COR-L47 (cell line): ENCODE data around the gene GGCT.

Source experiments
- DNase-seq: peaks from one replicate; lab custom pipeline; 2025; lab: John Stamatoyannopoulos, UW

GGCT gene

DNA sequence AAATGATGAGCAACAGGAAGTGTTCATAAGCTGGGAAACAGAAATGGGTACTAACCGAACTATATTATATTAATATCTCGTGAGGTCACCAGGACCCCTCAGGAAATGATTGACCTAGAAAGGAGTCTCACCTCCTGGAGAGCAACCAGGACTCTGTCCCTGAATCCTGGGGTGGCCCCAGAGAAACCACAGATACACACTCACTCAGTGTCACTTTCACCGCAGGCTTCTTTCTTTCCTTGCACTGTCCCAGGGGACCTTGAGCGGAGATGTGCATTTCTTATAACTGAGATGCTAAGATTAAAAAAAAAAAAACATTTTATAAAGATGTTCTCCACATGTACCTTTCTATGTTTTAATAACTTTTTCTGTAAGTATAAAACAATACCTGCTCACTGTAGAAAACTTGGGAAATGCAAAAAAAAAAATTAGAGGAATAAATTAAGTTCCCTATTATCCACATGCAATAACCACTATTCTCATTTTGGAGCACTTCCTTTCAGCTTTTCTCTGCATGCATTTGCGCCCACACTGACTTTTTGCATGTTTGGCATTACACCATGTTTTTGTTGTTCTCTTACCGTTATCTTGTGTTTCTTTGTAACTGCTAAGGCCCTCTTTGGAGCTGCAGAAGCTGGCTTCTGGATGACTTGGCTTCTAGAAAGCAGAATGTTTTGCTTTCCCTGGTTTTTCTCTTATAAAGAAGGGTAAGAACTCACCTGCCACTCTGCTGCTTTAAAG is 41.1 kb downstream of the GGCT start:
- DNase-seq: no peak

DNA sequence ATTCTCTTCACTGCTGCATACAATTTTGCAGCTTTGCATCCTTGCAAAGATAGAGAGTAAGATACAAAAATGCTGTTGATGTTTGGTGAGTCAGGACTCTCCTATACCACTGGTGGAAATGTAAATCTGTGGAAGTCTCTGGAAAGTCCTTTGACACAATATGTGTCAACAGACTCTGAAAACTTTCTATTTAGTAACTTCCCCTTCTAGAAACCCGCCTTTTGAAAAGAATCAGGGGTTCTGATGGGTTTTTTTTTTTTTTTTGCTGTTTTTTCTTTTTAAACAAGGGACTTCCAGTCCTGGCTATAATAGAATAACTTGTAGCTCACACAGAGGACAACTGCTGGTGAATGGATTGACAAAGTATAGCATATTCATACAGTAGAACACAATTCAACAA is 42.5 kb downstream of the GGCT start:
- DNase-seq: no peak

DNA sequence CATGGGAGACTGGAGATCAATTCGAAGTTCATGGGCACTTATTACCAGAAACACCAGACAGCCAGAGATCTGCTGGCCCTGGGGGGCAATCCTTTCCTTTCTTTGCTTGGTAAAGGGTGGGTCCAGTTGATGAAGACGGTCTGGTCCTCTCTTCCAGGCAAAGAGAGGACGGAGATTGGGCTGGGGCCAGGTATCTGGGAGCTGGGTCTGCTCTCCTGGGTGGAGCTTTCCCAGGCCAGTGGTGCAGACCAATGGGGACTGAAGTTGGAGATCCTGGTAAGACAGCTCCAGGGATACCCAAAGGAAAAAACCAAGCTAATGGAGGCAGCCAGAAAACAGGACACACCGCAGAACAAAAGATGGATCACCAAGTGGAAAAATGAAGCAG is 44.4 kb downstream of the GGCT start:
- DNase-seq: no peak

DNA sequence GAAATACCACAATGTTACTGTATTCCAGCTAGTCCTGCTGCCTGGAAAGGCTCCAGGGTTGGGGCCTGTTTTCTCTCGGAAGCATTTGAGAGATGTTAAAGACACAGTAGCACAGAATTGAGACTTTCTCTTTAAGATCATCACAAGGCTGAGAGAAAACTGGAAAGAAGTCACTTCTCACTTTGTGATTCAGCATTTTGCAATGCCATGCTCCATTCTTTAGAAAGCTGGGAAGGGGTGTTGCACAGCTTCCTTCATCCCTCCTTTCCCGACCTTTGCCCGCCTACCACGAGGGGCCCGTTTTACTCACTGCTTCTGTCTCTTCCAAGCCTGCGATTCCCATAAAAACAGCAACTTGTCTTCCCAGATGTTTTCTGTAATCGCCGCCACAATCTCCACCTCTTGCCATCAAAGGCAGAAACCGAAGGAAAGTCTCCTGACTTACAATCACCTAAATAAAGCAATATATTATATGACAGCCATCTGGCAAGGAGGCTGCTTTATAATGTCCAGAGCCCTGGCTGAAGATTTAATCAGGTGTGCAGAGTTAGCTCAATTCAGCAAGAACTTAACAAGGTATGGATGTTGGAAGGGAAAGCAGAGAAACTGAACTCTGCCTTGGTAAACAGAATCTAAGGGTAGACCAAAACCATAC is 44.9 kb downstream of the GGCT start:
- DNase-seq: no peak

DNA sequence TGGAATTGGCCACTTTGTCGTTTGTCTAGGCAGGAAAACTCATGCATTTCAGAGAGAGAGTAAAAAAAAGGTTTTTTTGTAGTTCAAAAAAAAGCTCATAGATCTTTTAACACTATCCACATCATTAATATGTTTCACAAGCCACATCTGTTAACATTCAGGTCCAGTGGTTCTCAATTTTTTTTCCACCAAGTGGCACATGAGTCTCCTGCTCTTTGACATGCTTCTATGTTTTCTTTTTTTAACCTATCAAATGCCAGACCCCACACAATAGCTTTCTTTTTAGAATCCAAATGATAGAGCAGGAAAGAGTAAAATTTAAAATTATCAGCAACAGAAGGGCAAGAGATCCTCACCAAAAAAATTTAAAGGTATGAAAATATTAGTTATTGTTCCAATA is 46.3 kb downstream of the GGCT start:
- DNase-seq: no peak

DNA sequence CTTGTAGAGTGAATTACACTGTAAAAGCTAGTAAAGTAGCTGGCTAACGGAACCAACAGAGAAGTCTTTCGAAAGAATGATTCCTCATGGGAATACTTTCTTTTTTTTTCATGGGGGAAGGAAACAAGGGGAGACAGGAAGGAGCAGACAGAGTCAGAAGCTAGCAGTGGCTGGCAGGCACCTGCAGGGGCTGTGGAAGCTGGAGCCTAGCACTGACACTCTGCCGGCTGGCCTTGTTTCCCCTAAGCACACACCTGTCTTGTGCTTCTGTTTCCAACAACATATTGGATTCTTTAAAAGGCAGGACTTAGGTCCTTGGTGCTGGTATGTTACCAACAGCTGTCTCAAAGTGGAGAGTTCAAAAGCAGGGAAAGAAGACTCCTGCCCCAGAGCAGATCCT is 50.7 kb downstream of the GGCT start:
- DNase-seq: no peak

DNA sequence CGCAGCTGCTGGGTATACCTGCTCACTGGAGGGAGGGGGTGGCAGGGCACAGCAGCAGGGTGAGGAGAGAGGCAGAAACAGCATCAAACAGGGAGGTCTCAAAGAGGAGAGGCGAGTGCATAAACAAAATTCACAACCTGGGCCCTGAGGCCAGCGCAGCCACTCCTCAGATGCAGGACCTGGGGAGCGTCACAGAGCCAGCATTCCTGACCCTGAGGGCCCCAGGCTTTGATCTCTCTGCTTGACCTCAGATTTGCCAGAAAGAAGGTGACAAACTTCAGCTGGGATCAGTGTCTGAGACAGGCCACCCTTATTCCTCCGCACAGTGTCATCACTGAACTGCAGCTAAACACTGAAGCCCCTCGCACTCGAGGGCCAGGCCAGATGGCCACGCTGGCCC is 51.6 kb downstream of the GGCT start:
- no peak for DNase-seq

DNA sequence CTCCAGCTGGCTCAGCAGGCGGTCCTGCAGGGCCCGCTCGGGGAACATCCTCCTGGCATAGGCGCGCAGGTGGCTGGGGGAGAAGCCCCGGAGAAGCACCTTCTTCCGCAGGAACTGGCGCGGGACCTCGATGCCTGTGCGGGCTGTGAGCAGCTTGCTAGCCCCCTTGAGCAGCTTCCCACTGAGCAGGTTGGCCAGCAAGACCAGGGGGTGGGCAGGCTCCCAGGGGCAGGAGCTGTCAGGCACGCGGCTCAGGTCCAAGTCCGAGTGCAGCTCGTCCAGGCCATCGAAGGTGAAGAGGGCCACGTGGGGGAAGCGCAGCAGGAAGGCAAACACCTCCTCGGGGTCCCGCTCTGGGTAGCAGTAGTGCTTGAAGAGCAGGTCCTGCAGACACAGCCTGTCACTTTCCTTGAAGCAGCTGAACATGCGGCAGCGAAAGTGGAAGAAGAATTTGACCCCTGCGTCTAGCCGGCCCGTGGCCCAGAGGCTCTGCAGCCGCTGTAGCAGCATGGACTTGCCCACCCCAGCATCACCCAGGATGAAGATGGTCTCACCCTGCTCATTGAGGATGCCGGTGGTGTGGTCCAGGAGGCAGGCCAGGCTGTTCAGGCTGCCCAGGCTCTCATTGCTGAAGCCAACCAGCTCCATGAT is 52.2 kb downstream of the GGCT start:
- DNase-seq: no peak

DNA sequence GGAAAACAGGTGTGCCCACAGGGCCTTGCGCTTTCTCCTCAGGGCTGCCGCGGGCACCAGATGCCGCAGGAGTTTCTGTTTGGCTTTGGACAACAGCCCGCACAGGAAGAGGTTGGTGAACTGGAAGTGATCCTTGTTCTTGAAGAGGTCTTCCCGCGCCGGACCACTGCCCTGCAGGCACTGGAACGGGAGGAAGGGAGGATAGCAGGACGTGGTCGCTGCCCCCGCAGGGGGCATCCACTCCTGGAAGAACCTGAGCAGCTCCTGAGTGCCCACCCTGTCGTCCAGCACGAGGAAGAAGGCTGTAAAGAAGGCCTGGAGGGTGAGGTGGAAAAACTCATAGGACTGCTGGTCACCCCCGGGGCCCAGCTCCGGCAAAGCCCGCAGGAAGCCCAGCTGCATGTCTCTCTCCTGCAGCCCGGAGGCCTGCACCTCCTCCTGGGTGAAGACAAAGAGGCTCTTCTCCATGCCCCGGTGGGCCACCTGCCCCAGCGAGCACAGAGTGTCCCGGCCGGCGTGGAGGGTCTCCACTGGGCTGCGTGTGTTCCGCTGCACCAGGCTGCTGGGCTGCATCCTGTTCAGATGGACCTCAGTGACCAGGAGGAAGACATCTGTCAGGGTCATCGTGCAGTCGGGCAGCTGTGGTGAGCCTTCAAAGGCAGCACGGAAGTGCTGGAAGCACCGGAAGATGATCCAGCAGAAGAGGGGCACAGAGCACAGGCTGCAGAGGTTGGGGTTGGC is 52.9 kb downstream of the GGCT start:
- no peak for DNase-seq

DNA sequence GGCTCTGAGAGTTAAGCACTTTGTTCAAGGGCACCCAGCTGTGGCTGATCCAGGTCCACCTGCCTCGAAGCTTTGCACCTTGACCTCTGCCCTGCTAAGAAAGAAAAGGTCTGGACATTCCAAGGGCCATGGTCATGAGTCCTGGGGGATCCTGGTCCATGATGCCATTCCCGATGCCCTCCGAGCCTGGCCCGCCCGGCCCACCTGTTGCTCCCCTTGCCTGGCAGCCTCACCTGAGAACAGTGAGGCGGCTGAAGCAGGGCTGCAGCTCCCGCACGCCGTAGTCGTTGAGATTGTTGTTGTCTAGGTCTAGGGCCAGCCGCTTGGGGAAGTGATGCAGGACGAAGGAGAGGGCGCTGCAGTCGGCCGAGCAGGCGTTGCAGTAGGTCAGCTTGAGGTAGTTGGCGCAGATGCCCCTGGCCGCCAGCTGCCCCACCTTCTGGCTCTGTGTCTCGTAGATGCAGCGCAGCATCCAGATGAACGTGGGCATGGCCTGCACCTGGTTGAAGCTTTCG is 53.6 kb downstream of the GGCT start:
- no peak for DNase-seq

DNA sequence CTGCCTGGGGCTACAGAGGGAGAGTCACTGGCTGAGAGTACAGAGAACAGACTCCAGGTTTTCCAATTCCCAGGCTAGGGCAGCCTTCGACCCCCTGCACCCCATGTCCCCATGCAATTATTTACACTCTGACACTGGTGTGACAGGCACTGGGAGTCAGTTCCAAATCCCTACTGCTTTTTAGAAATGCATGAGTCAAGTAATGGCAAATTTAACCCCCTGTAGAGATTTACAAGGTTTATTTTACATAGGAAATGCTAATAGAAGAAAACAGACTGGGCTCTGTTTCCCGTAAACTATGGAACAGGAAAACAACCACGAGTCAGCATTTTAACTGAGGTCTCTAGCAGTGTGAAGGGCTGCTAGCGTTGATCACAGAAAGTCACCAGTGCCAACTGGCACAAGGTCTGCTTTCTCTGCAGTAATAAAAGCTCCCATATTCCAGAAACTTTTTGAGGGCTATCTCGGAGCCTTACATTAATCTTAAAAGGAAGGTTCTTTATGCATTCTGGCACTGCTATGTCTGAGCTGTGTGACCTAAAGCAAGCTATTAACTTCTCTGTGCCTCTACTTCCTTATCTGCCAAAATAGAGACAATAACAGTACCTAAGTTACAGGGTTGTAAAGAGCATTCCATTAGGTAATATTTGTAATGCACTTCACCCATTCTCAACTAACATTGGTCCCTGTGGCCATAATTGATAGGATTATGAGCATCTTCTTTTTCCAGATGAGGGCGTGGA is 54.2 kb downstream of the GGCT start:
- DNase-seq: no peak

DNA sequence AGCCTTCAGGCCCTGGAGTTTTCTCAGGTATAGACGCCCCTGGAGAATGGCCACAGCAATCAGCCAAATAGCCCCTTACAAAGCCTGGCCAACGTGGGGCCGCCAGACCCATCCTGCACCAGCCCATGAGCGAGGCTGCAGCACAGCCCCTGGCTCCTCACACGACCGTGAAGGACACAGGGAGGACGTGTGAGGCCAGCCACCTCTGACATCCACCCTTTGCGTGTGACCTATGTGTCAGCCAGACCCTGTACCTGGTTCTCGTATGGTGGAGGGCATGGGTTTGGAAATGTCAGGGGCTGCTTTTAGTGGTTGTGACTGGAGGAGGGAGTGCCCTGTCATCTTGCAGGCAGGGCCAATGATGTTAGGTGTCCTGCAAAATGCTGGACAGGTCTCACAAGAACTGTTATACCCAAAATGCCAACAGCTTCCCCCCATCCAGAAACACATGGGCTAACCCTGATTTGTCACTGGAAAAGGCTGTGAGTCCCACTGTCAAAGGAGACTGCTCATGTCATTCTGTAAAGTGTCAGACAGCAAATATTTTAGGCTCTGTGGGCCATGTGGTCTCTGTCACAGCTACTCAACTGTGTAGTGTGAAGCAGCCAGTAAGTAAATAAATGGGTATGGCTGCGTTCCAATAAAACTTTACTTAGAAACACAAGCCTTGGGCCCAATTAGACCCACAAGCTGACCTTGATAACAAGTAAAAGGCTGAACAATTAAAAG is 56.0 kb downstream of the GGCT start:
- DNase-seq: no peak

DNA sequence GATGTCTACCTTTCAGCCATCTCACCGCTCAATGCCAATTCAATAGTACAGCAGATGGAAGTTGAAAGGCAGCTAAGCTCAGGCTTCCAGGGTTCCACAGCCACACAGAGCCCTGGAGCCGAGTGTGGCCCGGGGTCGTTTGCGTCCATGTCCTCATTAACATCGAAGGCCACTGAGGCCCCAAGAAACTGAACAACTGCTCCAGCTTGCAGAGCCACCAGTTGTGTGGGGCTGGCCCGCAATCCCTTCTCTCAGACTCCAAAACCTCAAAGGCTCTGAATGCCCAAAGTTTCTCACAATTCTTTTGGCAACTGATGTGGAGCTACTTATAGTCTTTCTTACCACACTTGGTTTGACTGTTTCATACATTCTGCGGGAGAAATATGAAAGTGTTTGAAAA is 57.2 kb downstream of the GGCT start:
- DNase-seq: no peak
